ENCODE measurements around the gene MAP2K7. TPM values are rescaled to one million over a fixed set of nuclear protein-coding genes. Genes with fewer than 3 reads are reported as not detected.
"Not testable (repeated sequence)": the region's sequence is repeated elsewhere in the genome, so short reads cannot be mapped to it uniquely, and the experiment has no call there.

The MAP2K7 gene
- total RNA-seq, result 10 to 100 TPM; 34.9 to 35.7 TPM

GRCh38 chr19:7903244-7904073 lies at the start of gene MAP2K7:
Gene MAP2K7, plus strand, starts transcription at chr19:7903877. Its CDS starts 68 bp downstream, at chr19:7903945.
- CTCF ChIA-PET, result interaction anchor here (0.7 to 1.5 kb wide), 8 partner anchors 9 to 223 kb away, joined by 3 to 24 read pairs (median 4); partner anchors contain the start of genes SNAPC2, TIMM44 and TRAPPC5
- POLR2A ChIA-PET, result interaction anchor here (0.5 to 1.5 kb wide), 3 partner anchors 17 to 1597 kb away, joined by 3 to 11 read pairs (median 3); partner anchors contain the start of gene SNAPC2

- POLR2A ChIA-PET, result no interaction called here
- CTCF ChIA-PET, result no interaction called here
Observed at GRCh38 chr19:7855426-7856108, 48.1 kb upstream of the MAP2K7 start.

- POLR2A ChIA-PET, result no interaction called here
- CTCF ChIA-PET, result no interaction called here
Observed at GRCh38 chr19:7856109-7856591, 47.5 kb upstream of the MAP2K7 start.

GRCh38 chr19:7856679-7857663 lies 46.7 kb upstream of the MAP2K7 start:
- POLR2A ChIA-PET, result no interaction called here
- CTCF ChIA-PET, result interaction anchor here (0.8 to 1.2 kb wide), 2 partner anchors 12 to 13 kb away, joined by 3 read pairs; no protein-coding TSS in a partner anchor

GRCh38 chr19:7857727-7858108 lies 46.0 kb upstream of the MAP2K7 start:
- ChIA-PET POLR2A (no interaction called here), CTCF (interaction anchor here (0.9 to 1.2 kb wide), 4 partner anchors 11 to 232 kb away, joined by 3 read pairs; no protein-coding TSS in a partner anchor)

- CTCF ChIA-PET, result interaction anchor here (0.5 to 1.2 kb wide), 5 partner anchors 10 to 584 kb away, joined by 3 read pairs; no protein-coding TSS in a partner anchor
- POLR2A ChIA-PET, result no interaction called here
Observed at GRCh38 chr19:7858109-7858770, 45.4 kb upstream of the MAP2K7 start.

- POLR2A ChIA-PET, CTCF ChIA-PET: not testable (repeated sequence)
Observed at GRCh38 chr19:7859087-7859486, 44.6 kb upstream of the MAP2K7 start.

GRCh38 chr19:7859831-7860713 lies 43.6 kb upstream of the MAP2K7 start:
- CTCF ChIA-PET, result interaction anchor here (0.6 kb wide), 1 partner anchor 75 kb away, joined by 5 read pairs; no protein-coding TSS in a partner anchor
- POLR2A ChIA-PET, result no interaction called here

- ChIA-PET CTCF (interaction anchor here (0.6 to 1.0 kb wide), 2 partner anchors 54 to 74 kb away, joined by 3 to 5 read pairs; no protein-coding TSS in a partner anchor), POLR2A (no interaction called here)
Observed at GRCh38 chr19:7860714-7861618, 42.7 kb upstream of the MAP2K7 start.

GRCh38 chr19:7861619-7862412 lies 41.9 kb upstream of the MAP2K7 start:
- ChIA-PET POLR2A (interaction anchor here (0.7 kb wide), 2 partner anchors 13 to 208 kb away, joined by 3 to 4 read pairs; no protein-coding TSS in a partner anchor), CTCF (interaction anchor here (1.0 to 1.1 kb wide), 2 partner anchors 8 to 53 kb away, joined by 3 to 5 read pairs; no protein-coding TSS in a partner anchor)

GRCh38 chr19:7862413-7862951 lies 41.2 kb upstream of the MAP2K7 start:
- ChIA-PET CTCF (interaction anchor here (1.1 kb wide), 1 partner anchor 9 kb away, joined by 5 read pairs; no protein-coding TSS in a partner anchor), POLR2A (no interaction called here)

- ChIA-PET CTCF (no interaction called here), POLR2A (no interaction called here)
Observed at GRCh38 chr19:7863157-7863970, 40.3 kb upstream of the MAP2K7 start.

GRCh38 chr19:7863971-7864689 lies 39.5 kb upstream of the MAP2K7 start:
- CTCF ChIA-PET, result interaction anchor here (1.0 kb wide), 1 partner anchor 11 kb away, joined by 3 read pairs; no protein-coding TSS in a partner anchor
- POLR2A ChIA-PET, result no interaction called here

- ChIA-PET POLR2A (no interaction called here), CTCF (interaction anchor here (1.0 kb wide), 1 partner anchor 11 kb away, joined by 3 read pairs; no protein-coding TSS in a partner anchor)
Observed at GRCh38 chr19:7864690-7865074, 39.0 kb upstream of the MAP2K7 start.

Measured in activated CD8-positive, alpha-beta memory T cell treated with anti-CD3 and anti-CD28 coated beads for 36 hours (primary cell).